ENCODE measurements around the gene FKRP. TPM values are rescaled to one million over a fixed set of nuclear protein-coding genes. Genes with fewer than 3 reads are reported as not detected.

Gene FKRP
- total and polyA plus RNA-seq, 2 of the 13 experiments (the other 11 are each of a cell fraction or from before 2014, with no cell fraction given): 7.3 to 9.8 TPM

- TF ChIP-seq ZNF143 (CRISPR knock-in tag; IDR thresholded peaks at IDR 0.05): no peak
- TF ChIP-seq CAMTA2 (CRISPR knock-in tag; IDR thresholded peaks at IDR 0.05; ENCODE audit: borderline replicate concordance): no peak
- TF ChIP-seq ZNF121 (CRISPR knock-in tag; IDR thresholded peaks at IDR 0.05): no peak
- no peak for TF ChIP-seq U2AF2 (IDR thresholded peaks at IDR 0.05; ENCODE audit: low read depth, low read length)
- TF ChIP-seq AGO2 (optimal IDR thresholded peaks at IDR 0.05; ENCODE audit: low read depth, low read length): peak; percentile 61
- no peak for TF ChIP-seq TFDP2 (CRISPR knock-in tag; IDR thresholded peaks at IDR 0.05)
- TF ChIP-seq ZNF547 (CRISPR knock-in tag; IDR thresholded peaks at IDR 0.05): no peak
- TF ChIP-seq HDAC1 (CRISPR knock-in tag; IDR thresholded peaks at IDR 0.05): 0 out of 2 replicates have a peak, but pooled peaks have one; percentile 18
- TF ChIP-seq RFXANK (CRISPR knock-in tag; IDR thresholded peaks at IDR 0.05): no peak
- no peak for TF ChIP-seq ATF6 (CRISPR knock-in tag; conservative IDR thresholded peaks at IDR 0.05)
- no peak for TF ChIP-seq DNMT1 (CRISPR knock-in tag; IDR thresholded peaks at IDR 0.05)
- TF ChIP-seq JDP2 (CRISPR knock-in tag; IDR thresholded peaks at IDR 0.05; ENCODE audit: borderline replicate concordance): no peak
- TF ChIP-seq GATAD2A (CRISPR knock-in tag; IDR thresholded peaks at IDR 0.05): no peak
- TF ChIP-seq ZNF75D (CRISPR knock-in tag; IDR thresholded peaks at IDR 0.05; ENCODE audit: borderline replicate concordance): no peak
- TF ChIP-seq REL (CRISPR knock-in tag; conservative IDR thresholded peaks at IDR 0.05): no peak
- TF ChIP-seq SRSF9 (IDR thresholded peaks at IDR 0.05; ENCODE audit: borderline replicate concordance, insufficient read depth, low read depth, low read length, poor library complexity, severe bottlenecking): no peak
- TF ChIP-seq REST (IDR thresholded peaks at IDR 0.05; ENCODE audit: borderline replicate concordance in 1 of 2, low read depth in 1 of 2, low read length in 2 of 2): no peak
- TF ChIP-seq ZSCAN25 (CRISPR knock-in tag; IDR thresholded peaks at IDR 0.05): no peak
- no peak for TF ChIP-seq EEA1 (CRISPR knock-in tag; IDR thresholded peaks at IDR 0.05; ENCODE audit: borderline replicate concordance)
- TF ChIP-seq POGK (CRISPR knock-in tag; conservative IDR thresholded peaks at IDR 0.05): 0 out of 2 replicates have a peak, but pooled peaks have one; percentile 14
- TF ChIP-seq CBX5 (CRISPR knock-in tag; IDR thresholded peaks at IDR 0.05; ENCODE audit: borderline replicate concordance): no peak
- TF ChIP-seq ZNF777 (CRISPR knock-in tag; IDR thresholded peaks at IDR 0.05): no peak
Measured at GRCh38 chr19:46715975-46716671, 29.7 kb upstream of the FKRP start (continued).
